Neural progenitor cell (in vitro differentiated cells): ENCODE results near the gene RALGAPA2. TPM values are rescaled to one million over a fixed set of nuclear protein-coding genes. Genes with fewer than 3 reads are reported as not detected.

Experiments used
- DNase-seq: peaks from one replicate; pipeline ENCODE4 v3.0.0-alpha.2; 2016; ENCODE audit warnings: low spot score
- H2AFZ ChIP-seq: fragments of 200-600 bp; sonication (generic); replicated peaks from 2 replicates; pipeline ENCODE4 v1.6.1; 2016; ENCODE audit warnings: antibody characterized with exemption
- H3F3A ChIP-seq: fragments of 200-600 bp; sonication (generic); 2 replicates; pipeline ENCODE4 v1.6.1; 2016; ENCODE audit warnings: antibody characterized with exemption, low read depth
- H3K27ac ChIP-seq: fragments of 200-600 bp; sonication (generic); 2 replicates; pipeline ENCODE4 v1.5.1; 2016; ENCODE audit warnings: mild to moderate bottlenecking
- H3K27me3 ChIP-seq: fragments of 200-600 bp; sonication (generic); 2 replicates; pipeline ENCODE4 v1.6.1; 2016; ENCODE audit warnings: mild to moderate bottlenecking, moderate library complexity
- H3K36me3 ChIP-seq: fragments of 200-600 bp; sonication (generic); 2 replicates; pipeline ENCODE4 v1.5.1; 2016
- H3K4me1 ChIP-seq: fragments of 200-600 bp; sonication (generic); 2 replicates; pipeline ENCODE4 v1.6.1; 2016; ENCODE audit warnings: mixed run types
- H3K4me2 ChIP-seq: fragments of 200-600 bp; sonication (generic); 2 replicates; pipeline ENCODE4 v1.6.1; 2016
- H3K4me3 ChIP-seq: fragments of 200-600 bp; sonication (generic); 2 replicates; pipeline ENCODE4 v1.5.1; 2016
- H3K79me2 ChIP-seq: fragments of 200-600 bp; sonication (generic); 2 replicates; pipeline ENCODE4 v1.6.1; 2016; ENCODE audit warnings: low read depth
- H3K9ac ChIP-seq: fragments of 200-600 bp; sonication (generic); 2 replicates; pipeline ENCODE4 v1.6.1; 2016
- H3K9me3 ChIP-seq: fragments of 200-600 bp; sonication (generic); 2 replicates; pipeline ENCODE4 v1.5.1; 2016; ENCODE audit warnings: low read depth
- H4K20me1 ChIP-seq: fragments of 200-600 bp; sonication (generic); 2 replicates; pipeline ENCODE4 v1.6.1; 2016; ENCODE audit warnings: low read depth
- H3K27ac Mint-ChIP-seq: 3 replicates; pipeline ENCODE4 v1.8.0; 2021; ENCODE audit warnings: mixed read lengths
- H3K27me3 Mint-ChIP-seq: 2 replicates; pipeline ENCODE4 v1.8.0; 2022; ENCODE audit warnings: low read depth, mild to moderate bottlenecking, inconsistent platforms, moderate library complexity, mixed read lengths; ENCODE audit not compliant: insufficient read depth
- H3K36me3 Mint-ChIP-seq: 3 replicates; pipeline ENCODE4 v1.8.0; 2021; ENCODE audit warnings: mixed read lengths
- H3K4me1 Mint-ChIP-seq: 3 replicates; pipeline ENCODE4 v1.8.0; 2021; ENCODE audit warnings: mixed read lengths
- H3K4me3 Mint-ChIP-seq: 3 replicates; pipeline ENCODE4 v1.8.0; 2021; ENCODE audit warnings: mild to moderate bottlenecking, moderate library complexity, mixed read lengths
- H3K9me3 Mint-ChIP-seq: 3 replicates; pipeline ENCODE4 v1.8.0; 2020; ENCODE audit warnings: mixed read lengths
- CTCF ChIP-seq: fragments of 200-600 bp; sonication (generic); IDR thresholded peaks from 2 replicates; pipeline ENCODE4 v1.5.1; 2017; ENCODE audit warnings: antibody characterized with exemption, mild to moderate bottlenecking
- EZH2 ChIP-seq: fragments of 200-600 bp; sonication (generic); IDR thresholded peaks from 2 replicates; pipeline ENCODE4 v1.6.1; 2017; ENCODE audit warnings: antibody characterized with exemption, mild to moderate bottlenecking, moderate library complexity
- EZH2phosphoT487 ChIP-seq: fragments of 200-600 bp; sonication (generic); IDR thresholded peaks from 2 replicates; pipeline ENCODE4 v1.6.1; 2017; ENCODE audit warnings: antibody characterized with exemption
- total RNA-seq: library from RNA; depleted of rRNA; stranded (reverse); fragments of >200 nt; gene quantifications from 2 replicates; pipeline ENCODE4 v1.2.3, GENCODE V29; 2015; ENCODE audit warnings: low replicate concordance

Gene RALGAPA2
- total RNA-seq, 1 donor from 2014 or later: 25.9 TPM

GRCh38 chr20:20535051-20535450 lies 177.4 kb downstream of the RALGAPA2 start:
- H3K4me3 ChIP-seq: no peak overlapping the region
- Mint-ChIP-seq H3K27ac (no peak overlapping the region), H3K27me3 (peaks cover 2% of the 10 kb centered on the region), H3K4me3 (no peak overlapping the region), H3K4me1 (peaks cover 7% of the 10 kb centered on the region), H3K9me3 (no peaks in the 10 kb centered on the region), H3K36me3 (peaks cover 5% of the 10 kb centered on the region)
- peaks cover 10% of the 10 kb centered on the region for H3K4me1 ChIP-seq
- H3K9me3 ChIP-seq: no peaks in the 10 kb centered on the region
- DNase-seq: no peak
- no peak overlapping the region for H3K9ac ChIP-seq
- no peak overlapping the region for H2AFZ ChIP-seq
- no peaks in the 10 kb centered on the region for H3K79me2 ChIP-seq
- H3K27me3 ChIP-seq: no peaks in the 10 kb centered on the region
- H3K4me2 ChIP-seq: no peak overlapping the region
- no peaks in the 10 kb centered on the region for H4K20me1 ChIP-seq
- TF ChIP-seq EZH2phosphoT487: no peak
- no peak for TF ChIP-seq EZH2
- TF ChIP-seq CTCF: no peak
- H3K36me3 ChIP-seq: no peaks in the 10 kb centered on the region
- H3F3A ChIP-seq: no peaks in the 10 kb centered on the region
- no peak overlapping the region for H3K27ac ChIP-seq

GRCh38 chr20:20531283-20531682 lies 181.2 kb downstream of the RALGAPA2 start:
- Mint-ChIP-seq H3K27ac (no peak overlapping the region), H3K4me3 (no peak overlapping the region), H3K4me1 (peaks cover 15% of the 10 kb centered on the region), H3K9me3 (no peaks in the 10 kb centered on the region), H3K27me3 (peaks cover 3% of the 10 kb centered on the region), H3K36me3 (peaks cover 18% of the 10 kb centered on the region)
- no peak for DNase-seq
- Histone ChIP-seq H3K79me2 (no peaks in the 10 kb centered on the region), H3K4me2 (no peak overlapping the region), H2AFZ (no peak overlapping the region), H3K9me3 (no peaks in the 10 kb centered on the region), H3K9ac (no peak overlapping the region), H3K27me3 (no peaks in the 10 kb centered on the region), H3K4me3 (no peak overlapping the region), H3K27ac (no peak overlapping the region), H4K20me1 (no peaks in the 10 kb centered on the region), H3F3A (no peaks in the 10 kb centered on the region), H3K36me3 (no peaks in the 10 kb centered on the region), H3K4me1 (peaks cover 10% of the 10 kb centered on the region)
- no peak for TF ChIP-seq EZH2phosphoT487
- TF ChIP-seq EZH2: no peak
- no peak for TF ChIP-seq CTCF

- Mint-ChIP-seq H3K36me3 (peaks cover 18% of the 10 kb centered on the region), H3K27me3 (peaks cover 3% of the 10 kb centered on the region), H3K4me1 (peaks cover 15% of the 10 kb centered on the region), H3K27ac (no peak overlapping the region), H3K9me3 (no peaks in the 10 kb centered on the region), H3K4me3 (no peak overlapping the region)
- Histone ChIP-seq H3K9me3 (no peaks in the 10 kb centered on the region), H3K27ac (no peak overlapping the region), H3K27me3 (no peaks in the 10 kb centered on the region), H3K79me2 (no peaks in the 10 kb centered on the region), H4K20me1 (no peaks in the 10 kb centered on the region), H3F3A (no peaks in the 10 kb centered on the region), H3K36me3 (no peaks in the 10 kb centered on the region), H2AFZ (no peak overlapping the region), H3K4me3 (no peak overlapping the region), H3K4me2 (no peak overlapping the region), H3K4me1 (peaks cover 16% of the 10 kb centered on the region), H3K9ac (no peak overlapping the region)
- no peak for DNase-seq
- TF ChIP-seq EZH2phosphoT487: no peak
- no peak for TF ChIP-seq CTCF
- TF ChIP-seq EZH2: no peak
Observed at GRCh38 chr20:20530428-20531151, 181.9 kb downstream of the RALGAPA2 start.
